ENCODE data around the gene SLC39A13.
A peak's percentile ranks its signal among the peaks of the same experiment; 100 is the strongest.

SLC39A13 gene

DNA sequence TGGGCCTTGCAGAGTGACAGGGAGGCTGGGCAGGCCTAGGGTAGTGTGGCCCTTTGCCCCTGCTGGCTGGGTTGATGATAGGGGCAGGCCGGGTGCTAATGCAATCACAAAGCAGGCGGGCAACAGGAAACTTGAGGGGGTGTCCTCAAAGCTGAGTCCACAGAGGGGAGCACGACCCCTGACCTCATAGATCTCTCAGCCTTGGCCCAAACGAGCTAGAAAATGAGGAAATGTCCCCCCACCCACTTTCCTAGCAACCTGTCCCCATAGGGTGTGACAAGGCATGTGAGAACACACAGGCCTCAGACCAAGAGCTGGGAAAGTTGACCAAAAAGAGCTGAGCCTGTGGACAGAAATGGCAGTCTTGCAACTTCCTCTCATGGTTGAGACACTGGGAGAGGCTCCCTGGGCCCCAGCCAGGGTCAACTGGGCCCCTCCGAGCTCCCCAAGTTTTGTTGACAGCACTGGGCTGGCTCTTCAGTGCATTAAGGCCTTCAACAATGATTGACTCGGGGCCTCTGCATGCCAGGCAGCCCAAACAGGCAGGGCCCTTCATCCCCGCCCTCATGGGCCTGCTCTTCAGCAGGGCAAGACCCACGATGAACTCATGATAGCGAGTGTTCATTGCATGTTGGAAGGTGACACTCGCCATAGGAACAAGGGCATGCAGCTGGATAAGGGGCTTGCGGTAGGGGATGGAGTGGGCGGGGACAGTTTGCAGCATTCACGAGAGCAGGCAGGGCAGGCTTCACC, 20.3 kb upstream of the SLC39A13 start:
- no peak for DNase-seq

DNA sequence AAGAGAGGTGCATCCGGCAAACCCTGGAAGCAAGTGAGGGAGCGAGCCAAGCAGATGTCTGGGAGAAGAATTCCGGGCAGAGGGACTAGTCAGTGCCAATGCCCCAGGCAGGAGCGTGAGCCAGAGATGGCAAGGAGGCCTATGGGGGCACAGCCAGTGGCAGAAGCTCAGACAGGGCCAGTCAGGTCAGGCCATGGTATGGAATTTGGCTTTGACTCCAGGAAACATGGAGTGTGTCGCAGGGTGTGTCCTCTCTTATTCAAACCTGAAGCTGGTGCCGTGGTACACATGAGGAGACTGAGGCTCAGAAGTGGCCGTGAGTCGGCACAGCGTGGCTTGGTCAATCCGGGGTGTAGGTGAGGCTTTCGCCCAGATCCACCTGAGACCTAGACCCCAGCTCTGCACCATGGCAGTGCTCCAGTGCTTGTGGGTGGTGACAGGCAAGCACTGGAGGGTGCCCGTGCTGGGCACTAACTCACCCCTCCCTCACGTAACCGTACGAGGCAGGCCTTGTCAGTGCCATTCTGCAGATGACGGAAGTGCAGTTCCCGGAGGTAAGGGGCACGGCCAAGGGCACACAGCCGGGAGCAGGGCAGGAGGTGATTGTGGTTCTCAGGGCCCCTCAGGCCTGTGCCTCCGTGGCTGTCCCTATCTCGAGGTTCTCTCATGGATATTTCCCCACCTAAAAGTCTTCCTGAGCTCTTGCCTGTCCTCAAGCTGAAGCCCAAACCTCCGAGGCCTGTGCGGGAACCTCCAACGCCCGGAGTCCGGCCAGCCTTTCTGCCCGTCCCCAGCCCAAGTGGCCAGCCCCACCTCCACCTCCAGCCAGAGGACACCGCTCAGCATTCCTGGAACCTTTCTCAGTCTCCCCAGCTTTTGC, 19.5 kb upstream of the SLC39A13 start:
- DNase-seq = no peak

DNA sequence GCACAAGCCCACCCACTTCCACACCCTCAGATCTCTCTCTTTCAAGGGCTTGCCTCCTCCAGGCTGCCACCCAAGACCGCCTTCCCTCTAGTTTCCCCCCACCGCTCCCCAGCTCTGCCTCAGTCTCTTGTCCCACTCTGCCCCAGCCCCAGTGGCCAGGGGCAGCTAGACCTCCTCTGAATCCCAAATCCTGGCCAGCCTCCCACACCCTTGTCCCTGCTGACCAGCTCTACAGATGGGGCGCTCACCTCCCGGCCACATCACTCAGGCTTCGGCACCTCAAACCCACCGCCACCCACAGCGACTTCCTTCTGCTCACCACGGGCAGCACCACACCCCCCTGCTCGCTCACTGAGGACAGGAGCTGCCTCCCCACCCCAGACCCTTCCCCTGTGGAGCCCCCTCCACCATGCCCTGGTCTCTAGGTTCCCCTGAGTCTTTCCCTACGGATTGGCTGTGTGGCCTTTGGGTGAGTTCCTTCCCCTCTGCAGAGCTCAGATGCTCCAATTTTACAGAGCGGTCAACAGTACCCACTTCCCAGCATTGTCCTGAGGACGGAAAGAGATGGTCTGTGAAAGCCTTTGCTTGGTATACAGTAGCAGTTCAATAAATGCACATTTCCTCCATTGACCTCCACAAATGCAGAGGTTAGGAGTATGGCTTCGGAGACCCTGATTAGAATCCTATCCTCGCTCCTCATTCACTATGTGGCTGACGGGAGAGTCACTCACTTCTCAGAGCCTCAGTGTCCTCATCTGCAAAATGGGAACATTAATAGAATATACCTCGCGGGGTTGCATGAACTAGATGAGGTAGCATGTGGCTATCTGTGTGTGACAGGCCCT, 18.6 kb upstream of the SLC39A13 start:
- DNase-seq = no peak

DNA sequence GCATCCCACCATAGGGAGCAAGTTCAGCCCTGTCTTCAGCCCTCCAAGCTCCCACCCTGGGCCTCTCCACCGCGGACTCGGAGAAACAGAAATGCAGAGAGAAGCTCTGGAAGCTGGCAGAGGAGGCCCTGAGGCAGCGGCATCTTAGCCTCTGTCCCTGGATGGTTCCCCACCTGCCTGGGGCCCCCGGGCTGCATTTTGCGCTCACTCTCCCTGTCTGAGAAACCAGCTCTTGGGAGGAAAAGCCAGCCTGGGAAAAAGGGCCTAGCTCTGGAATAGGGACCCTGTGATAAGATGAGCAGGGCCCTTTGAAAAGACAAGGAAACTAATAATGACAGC, 18.0 kb upstream of the SLC39A13 start:
- no peak for DNase-seq

DNA sequence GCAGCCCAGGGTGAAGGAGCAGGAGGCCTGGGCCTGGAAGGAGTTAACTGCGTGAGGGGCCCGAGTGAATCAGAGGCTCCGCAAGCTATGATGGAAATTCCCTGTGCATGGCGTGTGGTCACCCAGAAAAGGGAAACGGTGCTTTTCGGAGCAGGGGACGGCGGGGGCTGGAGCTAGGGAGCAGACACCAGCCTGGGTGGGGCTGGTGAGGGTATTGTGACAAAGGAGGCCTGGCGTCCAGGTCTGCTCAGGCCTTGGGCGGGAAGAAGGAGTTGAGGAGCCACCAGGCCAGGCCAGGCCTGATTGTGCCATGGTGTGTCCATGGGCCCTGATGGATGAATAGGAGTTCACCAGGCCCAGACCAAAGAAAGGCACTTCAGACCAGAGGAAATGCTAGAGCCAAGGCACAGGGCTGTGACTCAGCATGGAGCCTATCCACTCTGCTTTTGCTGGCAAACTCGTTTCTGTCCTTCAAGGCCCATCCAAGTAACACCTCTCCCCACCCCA, 17.3 kb upstream of the SLC39A13 start:
- DNase-seq = no peak

DNA sequence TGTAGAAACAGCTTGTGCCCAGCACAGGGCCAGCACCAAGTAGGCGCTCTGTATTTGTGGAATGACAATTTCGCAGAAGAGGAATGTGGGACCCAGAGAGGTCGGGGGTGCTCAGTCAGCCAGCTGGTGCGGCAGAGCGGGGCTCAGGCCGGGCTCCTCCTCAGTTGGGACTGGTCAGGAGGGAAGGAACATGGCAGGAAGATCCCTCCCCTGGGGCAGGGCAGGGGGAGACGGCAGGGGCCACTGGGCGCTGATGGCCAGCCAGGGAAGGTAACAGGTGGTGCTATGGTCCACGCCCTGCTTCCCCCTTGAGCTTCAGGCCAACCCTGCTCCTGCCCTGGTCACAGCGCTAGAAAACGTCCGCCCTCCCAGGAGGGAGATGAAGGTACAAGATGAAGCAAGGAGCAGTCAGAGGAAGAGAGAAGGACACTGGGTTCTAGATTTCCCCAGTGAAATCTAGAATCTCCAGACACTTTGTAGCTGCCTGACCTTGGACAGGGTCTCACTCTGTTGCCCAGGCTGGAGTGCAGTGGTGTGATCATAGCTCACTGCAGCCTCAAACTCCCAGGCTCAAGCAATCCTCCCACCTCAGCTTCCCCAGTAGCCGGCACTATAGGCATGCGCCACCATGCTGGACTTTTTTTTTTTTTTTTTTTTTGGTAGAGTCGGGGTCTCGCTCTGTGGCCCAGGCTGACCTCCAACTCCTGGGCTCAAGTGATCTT, 16.5 kb upstream of the SLC39A13 start:
- DNase-seq = no peak

DNA sequence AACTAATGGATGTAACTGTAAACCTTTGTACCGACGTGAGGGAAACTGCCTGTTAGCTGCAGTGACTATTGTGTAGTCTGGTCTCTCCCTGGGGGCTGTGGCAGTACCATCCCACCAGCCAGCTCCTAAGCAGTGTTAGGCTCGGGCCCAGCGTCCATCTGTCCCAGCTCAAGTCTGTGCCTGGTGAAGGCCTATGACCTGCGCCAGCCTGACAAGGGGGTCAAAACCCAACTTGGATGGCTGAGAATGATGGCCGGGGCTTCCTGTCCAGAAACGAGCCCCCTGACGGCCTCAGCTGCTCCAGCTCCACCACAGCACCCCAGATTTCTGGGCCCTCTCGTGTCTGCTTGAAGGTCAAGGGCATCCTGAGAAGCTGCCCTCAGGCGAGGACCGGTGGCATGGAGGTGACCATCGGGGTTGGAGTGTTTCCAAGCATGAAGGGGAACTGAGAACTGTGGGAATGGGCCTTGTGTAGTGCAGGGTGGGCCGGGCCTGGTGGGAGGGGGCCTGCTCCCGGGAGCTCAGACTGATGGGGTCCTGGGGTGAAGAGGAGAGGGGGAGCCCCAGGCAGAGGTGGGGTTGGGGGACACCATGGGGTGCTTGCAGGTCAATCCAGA, 15.7 kb upstream of the SLC39A13 start:
- DNase-seq = no peak

DNA sequence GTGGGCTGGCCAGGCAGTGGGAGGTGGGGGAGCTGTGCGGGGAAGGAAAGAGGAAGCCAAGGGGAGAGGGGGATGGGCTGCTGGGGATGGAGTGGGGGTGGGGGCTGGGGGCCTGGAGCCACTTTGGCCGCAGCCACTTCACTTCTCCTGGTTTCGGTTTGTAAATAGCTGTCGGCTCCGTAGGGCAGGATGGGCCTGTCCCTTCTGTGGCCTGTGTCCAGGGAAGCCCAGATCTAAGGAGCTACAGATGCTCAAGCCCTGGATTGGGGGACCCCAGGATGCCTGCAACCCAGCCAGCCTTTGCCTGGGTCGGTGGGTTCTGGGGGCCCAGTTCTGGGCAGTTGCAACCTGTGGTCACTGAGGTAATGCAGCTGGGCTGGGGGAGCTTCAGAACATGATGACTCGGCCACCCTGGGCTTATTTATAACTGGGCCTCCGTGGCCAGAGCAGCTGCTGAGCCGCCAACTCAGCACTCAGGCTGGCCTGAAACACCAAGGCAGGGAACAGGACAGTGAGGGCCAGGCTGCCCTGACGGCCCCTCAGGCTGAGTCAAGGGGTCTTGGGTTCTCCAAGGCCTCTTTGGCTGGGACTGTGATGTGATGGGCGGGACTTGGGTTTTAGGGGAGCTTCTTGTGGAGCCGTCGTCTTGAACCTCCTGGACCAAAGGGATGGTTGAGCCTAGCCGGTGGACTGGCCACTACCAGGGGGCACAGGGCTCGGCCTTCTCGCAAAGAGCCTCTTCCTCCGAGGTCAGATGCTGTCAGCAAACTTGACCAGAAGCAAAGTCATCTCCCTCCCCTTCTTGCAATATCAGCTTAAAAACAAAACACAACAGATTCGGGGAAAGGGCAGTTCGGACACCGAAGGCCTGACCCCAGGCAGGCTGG, 15.0 kb upstream of the SLC39A13 start:
- DNase-seq = peak; percentile 51

DNA sequence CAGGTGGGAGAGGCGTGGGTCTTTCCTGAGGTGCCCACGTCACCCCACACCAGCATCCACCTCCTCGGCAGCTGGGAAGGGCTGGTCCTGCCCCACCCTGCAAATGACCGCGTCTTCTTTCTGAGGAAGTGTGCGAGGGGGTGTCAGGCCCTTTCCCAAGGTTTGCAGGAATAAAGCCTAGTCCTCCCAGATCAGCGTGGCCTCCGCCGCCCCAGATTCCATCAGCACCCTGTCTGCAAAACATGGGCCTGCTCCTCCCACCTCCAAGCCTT, 14.4 kb upstream of the SLC39A13 start:
- DNase-seq = no peak

DNA sequence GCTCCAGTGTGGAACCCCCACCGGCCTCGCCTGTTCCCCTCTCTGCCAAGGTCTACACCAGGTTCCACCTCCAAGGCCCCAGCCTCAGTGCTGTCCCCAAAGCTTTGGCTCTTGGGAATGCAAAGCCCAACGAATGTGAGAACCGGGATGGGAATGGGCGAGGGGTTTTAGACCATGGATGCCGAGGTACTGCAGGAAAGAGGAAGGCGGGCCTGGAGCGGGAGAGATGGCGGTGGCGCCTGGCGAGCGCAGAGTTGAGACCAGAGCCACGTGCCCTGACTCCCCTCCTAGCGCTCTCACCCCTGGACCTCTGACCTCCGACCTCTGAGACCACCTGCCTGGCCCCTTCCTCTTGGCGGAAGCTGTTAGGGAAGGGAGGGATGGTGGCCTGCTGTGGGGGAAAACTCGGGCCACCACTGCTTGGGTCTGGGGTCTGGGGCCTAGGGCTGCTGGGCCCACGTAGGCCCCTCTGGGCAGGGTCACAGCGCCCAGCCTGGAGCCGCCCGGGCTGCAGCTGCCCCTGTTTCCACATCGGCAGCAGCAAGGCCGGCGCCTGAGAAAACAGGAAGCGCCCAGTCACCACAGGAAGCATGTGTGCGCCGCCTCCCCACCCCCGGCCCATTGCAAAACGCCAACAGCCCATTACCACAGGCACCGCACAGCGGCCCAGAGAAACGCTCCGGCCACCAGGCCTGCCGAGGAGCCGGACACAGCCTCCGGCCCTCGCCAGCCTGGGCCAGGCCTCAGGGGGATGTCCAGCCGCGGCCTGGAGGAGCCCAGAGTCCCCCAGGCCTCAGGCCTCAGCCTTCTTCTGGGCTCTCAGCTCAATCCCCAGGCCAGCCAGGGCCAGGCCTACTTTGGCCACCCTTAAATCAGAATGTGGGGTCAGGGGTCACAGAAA, 13.8 kb upstream of the SLC39A13 start:
- peak; percentile 41 for DNase-seq

DNA sequence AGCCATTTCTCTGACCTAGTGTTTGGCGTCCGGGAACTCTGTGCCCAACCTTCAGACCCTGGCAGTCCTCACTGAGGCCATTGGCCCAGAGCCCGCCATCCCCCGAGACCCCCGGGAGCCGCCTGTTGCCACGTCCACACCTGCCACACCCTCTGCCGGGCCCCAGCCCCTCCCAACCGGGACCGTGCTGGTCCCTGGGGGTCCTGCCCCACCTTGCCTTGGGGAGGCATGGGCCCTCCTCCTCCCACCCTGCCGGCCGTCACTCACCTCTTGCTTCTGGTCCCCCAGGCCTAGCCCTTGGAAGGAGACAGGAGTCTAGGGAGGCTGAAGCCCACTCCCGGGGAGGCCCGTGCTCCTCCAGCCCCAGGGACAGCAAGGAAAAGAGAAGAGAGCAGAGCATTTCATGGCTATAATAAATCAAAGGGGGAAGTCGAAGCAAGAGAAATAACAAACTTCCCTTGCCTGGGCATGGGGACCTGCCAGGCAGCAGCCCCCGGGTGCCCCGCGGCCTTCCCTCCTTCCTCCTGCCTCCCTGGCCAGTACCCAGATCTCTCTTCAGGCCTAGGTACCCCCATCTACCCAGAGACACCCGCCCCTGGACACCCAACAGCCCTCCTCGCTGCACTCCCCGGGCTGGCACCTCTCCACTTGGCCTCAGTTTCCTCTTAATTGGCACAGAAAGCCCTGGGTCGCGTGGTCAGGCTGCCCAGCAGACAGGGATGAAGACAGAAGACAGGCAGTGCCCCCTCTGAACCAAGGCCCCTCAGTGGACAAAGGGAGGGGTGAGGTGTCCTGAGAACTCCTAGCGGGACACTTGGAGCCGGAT, 13.0 kb upstream of the SLC39A13 start:
- no peak for DNase-seq

DNA sequence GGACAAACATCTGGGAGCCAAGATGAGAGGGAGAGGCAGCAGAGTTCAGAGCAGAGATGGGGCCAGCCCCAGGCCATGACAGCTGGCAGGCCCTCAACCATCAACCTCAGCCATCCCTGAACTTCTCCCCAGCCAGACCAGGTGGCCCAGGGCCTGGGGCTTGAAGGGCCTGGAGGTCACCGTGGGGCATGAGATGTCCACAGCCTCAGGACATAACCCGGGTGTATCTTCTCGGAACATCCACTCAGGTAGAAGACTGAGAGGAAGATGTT, 12.4 kb upstream of the SLC39A13 start:
- DNase-seq = no peak

DNA sequence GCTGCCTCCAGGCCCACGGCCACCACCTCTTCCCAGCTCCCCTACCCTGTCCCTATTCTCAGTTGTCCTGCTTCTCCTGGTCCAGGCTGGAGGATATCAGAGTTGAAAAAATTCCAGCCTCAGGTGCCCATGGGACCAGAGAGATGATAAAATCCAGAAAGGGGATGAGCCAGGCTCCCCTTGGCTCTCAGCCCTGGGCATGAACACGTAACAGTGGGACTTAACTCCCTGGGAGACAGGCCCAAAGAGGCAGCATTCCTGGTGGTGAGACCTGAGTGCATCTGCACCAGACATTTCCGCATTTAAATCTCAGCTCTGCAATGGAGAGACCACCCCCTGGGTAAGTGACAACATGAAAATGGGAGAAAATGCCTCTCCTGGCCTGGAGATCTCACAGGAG, 10.4 kb upstream of the SLC39A13 start:
- DNase-seq = no peak

DNA sequence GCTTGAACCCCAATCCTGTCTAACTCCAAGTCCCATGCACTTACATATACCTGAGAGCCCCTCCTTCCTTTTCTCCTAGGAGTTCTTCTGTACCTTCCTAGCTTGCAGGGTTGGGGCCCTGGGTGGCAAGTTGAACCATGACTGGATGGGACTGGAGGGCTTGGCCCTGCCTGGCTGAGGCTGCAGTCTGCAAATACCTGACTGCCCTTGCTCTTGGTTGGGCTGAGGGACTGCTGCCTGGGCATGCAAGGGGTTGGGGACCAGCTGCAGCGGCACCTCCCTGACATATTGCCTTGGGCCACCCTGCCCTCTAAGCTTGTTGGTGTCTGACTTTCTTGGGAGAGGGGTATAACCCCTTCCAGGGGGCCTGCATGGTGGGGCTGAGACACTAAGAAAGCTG, 9.8 kb upstream of the SLC39A13 start:
- no peak for DNase-seq

DNA sequence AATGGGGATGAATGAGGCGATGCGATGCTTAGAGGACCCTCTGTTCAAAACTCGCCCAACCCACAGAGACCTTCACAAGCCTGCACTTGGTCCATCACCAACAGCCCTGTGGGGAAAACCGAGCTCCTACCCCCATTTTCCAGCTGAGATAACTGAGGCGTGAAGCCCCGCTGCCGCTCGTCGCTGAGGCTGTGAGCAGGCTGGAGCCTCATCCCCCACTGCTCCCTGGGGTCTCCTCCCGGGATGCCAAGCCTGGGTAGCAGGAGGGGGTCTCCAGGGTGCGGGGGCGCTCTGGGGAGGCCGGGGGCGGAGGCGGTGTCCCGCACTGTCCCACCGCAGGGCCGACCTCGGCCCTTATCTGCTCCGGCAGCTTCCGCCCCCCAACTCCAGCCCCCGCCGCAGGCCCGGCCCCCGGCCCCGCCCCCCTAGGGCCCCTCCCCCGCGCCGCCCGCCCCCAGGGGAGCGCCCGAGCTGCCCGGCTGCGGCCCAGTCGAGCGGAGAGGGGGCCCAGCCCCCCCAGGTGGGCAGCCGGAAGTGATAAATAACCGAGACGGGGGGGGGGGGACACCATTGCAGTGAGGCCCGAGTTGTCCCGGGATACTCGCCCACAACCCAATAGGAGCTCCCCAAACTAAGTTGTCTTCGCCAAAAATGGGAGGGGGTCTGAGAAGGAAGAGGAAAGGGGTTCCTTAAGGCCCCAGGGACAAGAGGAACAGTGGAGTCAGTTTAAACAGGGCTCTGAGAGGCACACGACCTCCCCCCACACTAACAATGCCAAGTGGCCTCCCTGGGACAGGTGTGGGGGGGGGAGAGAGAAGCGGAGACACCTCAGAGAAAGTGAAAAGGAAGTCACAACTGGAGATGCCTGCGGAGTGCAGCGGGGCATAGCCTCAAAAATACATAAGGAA, 8.3 kb upstream of the SLC39A13 start:
- no peak for DNase-seq

DNA sequence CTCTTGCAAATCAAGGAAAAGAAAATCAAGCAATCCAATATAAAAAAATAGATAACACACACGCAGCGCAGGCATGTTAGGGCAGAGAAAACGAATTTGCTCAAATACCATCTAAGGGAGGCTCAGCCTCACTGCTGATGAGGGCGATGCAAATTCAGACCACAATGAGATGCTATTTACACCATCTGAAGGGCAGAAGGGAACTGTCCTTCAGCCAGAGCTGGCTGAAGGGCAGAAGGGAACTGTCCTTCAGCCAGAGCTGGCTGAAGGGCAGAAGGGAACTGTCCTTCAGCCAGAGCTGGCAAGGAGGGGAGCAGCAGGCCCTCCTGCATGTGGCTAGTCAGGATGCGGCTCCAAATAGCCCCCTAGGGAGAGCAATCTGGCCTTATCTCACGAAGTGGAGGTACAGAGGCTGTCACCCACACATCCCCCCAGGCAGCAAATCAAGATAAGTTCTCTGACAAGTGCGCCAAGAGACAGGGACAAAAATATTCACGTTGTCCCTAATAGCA, 7.6 kb upstream of the SLC39A13 start:
- no peak for DNase-seq

DNA sequence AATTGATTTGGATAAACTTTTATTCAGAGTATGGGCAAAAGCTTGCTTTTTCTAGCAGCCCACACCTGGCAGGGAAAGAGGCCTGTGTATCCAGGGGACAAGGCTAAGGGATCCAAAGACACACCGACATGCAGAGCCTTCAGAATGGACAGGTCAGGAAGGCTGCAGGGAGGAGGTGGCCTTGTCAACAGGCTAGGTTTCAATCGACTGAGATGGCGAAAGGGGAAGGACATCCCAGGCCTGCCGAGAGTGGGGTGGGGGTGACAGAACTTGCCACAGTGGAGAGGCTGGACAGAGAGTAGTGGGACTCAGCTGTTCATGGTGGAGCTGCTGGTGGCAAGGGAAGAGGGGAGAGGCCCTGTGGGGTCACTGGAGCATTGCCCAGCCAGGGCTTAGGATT, 5.3 kb upstream of the SLC39A13 start:
- DNase-seq = no peak

DNA sequence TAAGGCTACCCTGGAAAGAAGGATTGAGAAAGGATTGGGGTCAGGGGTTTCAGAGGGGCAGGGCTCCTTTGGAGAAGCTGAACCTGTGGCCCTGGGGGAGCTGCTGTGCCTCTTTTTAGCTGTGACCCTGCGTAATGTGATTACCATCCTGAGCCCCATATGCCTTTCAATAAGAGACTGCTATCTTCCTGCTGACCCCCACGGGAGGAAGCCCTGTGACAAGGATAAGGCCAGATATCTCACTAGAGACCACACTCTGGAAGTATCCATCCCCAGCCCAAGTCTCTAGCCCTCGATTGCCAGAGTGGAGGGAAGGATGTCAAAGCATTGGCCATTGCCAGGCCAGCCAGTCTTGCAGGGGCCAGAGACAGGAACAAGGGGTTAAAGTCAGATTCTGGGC, 4.8 kb upstream of the SLC39A13 start:
- DNase-seq = no peak
